ENCODE results near the gene TNRC18. TPM values are rescaled to one million over a fixed set of nuclear protein-coding genes. Genes with fewer than 3 reads are reported as not detected.
"Not testable (repeated sequence)": the region's sequence is repeated elsewhere in the genome, so short reads cannot be mapped to it uniquely, and the experiment has no call there.

TNRC18 gene
- total and polyA plus RNA-seq, 4 experiments from 2014 or later = 0.11 to 48.9 (median 24.5) TPM

DNA sequence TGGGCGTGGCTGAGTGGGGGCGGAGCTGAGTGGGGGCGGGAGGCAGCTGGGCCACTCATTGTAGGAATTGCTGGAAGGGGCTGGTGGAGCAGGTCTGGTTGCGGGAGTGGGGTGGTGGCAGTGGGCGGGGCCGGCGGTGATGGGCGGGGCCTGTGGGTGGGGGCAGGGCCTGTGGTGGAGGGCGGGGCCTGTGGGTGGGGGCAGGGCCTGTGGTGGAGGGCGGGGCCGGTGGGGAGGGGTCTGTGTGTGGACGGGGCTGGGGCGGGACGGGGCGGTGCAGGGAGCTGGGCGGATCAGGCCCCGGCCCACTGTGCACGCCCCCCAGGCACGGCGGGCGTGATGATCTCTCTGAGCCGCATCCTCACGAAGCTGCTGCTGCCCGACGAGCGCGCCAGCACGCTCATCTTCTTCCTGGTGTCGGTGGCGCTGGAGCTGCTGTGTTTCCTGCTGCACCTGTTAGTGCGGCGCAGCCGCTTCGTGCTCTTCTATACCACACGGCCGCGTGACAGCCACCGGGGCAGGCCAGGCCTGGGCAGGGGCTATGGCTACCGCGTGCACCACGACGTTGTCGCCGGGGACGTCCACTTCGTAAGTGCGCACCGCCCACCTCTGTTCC lies 126.9 kb downstream of the TNRC18 start:
- peaks cover 14% of the 10 kb centered on the region for H3K4me1 ChIP-seq (ENCODE audit: insufficient read depth, low read length)
- intact Hi-C loops (cut with micrococcal nuclease) = loop anchor here (1.0 kb wide), 1 partner anchor 106 kb away; the partner anchor contains the start of gene WIPI2
- no peak overlapping the region for H3K27ac ChIP-seq (ENCODE audit: low read depth, low read length)
- peaks cover 10 to 13% (median 10%) of the 10 kb centered on the region in 4 donors for H3K4me1 Mint-ChIP-seq
- H3K36me3 ChIP-seq (ENCODE audit: insufficient read depth, low read length) = no peaks in the 10 kb centered on the region
- CTCF ChIA-PET (ENCODE audit: partially characterized antibody) = interaction anchor here (1.0 kb wide), 1 partner anchor 56 kb away, joined by 3 read pairs; no protein-coding TSS in a partner anchor
- peak overlapping the region in 1 of 2 donors; percentile 44 for H3K4me3 ChIP-seq (ENCODE audit: low read length in 2 of 2)
- H3K9me3 Mint-ChIP-seq = peaks cover 0 to 24% (median 7%) of the 10 kb centered on the region in 8 donors
- peaks cover 0 to 2% of the 10 kb centered on the region in 2 donors for H3K27me3 Mint-ChIP-seq
- peak overlapping the region in 6 of 7 donors; percentile 65 to 95 (median 80) for H3K27ac Mint-ChIP-seq
- no peaks in the 10 kb centered on the region for H3K9me3 ChIP-seq (ENCODE audit: control insufficient read depth in 1 of 2, low read length in 2 of 2)
- no peaks in the 10 kb centered on the region for H3K27me3 ChIP-seq (ENCODE audit: insufficient read depth, low read length)
- H3K36me3 Mint-ChIP-seq = no peaks in the 10 kb centered on the region
- DNase-seq = peak; percentile 74 to 85 (median 80)
- peak overlapping the region; percentile 84 to 92 (median 87) for H3K4me3 Mint-ChIP-seq
- POLR2A ChIA-PET (ENCODE audit: partially characterized antibody) = no interaction called here

DNA sequence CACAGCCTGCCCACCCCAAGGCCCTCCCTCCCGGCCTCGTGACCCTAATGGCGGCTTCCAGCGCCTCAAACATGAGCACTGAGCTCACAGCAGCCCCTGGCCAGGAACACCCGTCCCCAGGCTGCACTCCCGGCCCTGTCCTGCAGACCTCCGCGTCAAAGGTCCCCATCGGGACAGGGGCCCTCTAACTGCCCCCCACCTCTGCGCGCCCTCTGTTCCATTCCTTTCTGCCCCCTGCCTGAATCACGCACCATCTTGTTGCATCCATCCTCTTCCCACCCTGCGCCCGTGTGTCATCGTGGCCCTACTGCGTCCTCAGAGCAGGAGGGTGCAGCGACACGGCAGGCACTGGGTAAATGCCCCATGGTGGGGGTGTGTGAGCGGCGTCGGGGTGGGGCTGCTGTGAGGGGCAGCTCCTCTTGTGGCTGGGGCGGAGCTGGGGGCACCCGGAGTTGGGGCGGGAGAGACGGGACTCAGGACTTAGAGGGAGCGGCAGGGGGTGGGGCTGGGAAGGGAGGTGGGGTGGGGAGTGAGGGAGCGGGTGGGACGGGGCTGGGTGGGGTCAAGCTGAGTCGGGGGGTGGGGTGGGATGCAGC lies 127.5 kb downstream of the TNRC18 start:
- H3K9me3 ChIP-seq (ENCODE audit: control insufficient read depth in 1 of 2, low read length in 2 of 2) = no peaks in the 10 kb centered on the region
- intact Hi-C loops (cut with micrococcal nuclease) = loop anchor here (1.0 kb wide), 1 partner anchor 106 kb away; the partner anchor contains the start of gene WIPI2

DNA sequence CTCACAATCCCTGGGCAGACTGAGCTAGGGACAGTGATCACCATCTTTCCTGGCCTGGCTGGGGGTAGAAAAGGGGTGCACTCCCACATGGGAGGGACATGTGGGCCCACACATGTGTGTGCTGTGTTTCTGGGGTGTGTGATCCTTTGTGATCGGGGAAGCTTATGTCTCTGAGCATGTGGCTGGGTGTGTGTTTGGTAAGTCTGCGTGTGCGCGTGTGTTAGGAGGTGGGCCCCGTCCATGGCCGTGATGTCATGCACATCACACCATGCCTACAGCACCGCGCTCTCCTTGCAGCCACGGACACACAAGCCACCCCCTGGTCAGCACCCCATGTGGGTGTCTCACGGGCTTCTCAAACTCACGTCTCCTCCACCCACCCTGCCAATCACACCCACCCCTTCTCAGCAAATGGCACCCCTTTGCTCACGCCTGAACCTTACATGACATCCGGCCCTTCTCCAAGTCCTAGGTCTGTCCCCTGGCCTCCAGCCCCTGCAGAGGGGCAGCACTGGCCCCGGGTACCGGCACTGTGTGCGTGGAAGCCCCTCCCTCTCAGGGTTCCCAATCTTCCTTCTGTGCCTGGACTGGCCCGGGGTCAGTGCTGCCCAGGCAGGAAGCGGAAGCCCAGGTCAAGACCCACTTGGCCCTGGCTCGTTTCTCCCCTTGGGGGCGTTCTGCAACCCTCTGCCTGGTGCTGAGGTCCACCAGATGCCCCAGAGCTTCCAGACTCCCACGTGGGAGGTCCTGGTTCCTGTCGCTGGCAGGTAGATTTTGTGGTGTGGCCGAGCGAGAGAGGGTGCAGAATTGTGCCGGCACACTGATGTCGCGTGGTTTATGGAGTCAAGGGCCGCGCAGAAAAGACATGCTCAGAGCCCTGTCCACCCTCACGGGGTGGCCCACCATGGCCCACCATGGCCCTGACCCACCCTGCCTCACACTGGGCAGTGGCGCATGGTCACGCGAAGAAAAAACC lies 128.3 kb downstream of the TNRC18 start:
- Histone ChIP-seq H3K27ac (ENCODE audit: low read depth, low read length) (no peak overlapping the region), H3K4me1 (ENCODE audit: insufficient read depth, low read length) (peaks cover 14% of the 10 kb centered on the region), H3K4me3 (ENCODE audit: low read length in 2 of 2) (no peak overlapping the region), H3K27me3 (ENCODE audit: insufficient read depth, low read length) (no peaks in the 10 kb centered on the region), H3K9me3 (ENCODE audit: control insufficient read depth in 1 of 2, low read length in 2 of 2) (no peaks in the 10 kb centered on the region), H3K36me3 (ENCODE audit: insufficient read depth, low read length) (no peaks in the 10 kb centered on the region)
- peaks cover 10 to 13% (median 10%) of the 10 kb centered on the region in 4 donors for H3K4me1 Mint-ChIP-seq
- intact Hi-C loops (cut with micrococcal nuclease) = loop anchor here (1.0 kb wide), 1 partner anchor 105 kb away; the partner anchor contains the start of gene WIPI2
- H3K36me3 Mint-ChIP-seq = no peaks in the 10 kb centered on the region
- peaks cover 0 to 24% (median 7%) of the 10 kb centered on the region in 8 donors for H3K9me3 Mint-ChIP-seq
- CTCF ChIA-PET (ENCODE audit: partially characterized antibody) = interaction anchor here (0.6 kb wide), 1 partner anchor 250 kb away, joined by 3 read pairs; no protein-coding TSS in a partner anchor
- H3K27ac Mint-ChIP-seq = peak overlapping the region in 3 of 7 donors; percentile 44 to 75 (median 66)
- POLR2A ChIA-PET (ENCODE audit: partially characterized antibody) = no interaction called here
- DNase-seq = no peak
- peak overlapping the region in 5 of 8 donors; percentile 64 to 75 (median 66) for H3K4me3 Mint-ChIP-seq
- peaks cover 0 to 3% of the 10 kb centered on the region in 2 donors for H3K27me3 Mint-ChIP-seq

More for the DNA sequence above, 127.5 kb downstream of the TNRC18 start:
- Histone ChIP-seq H3K4me1 (ENCODE audit: insufficient read depth, low read length) (peaks cover 14% of the 10 kb centered on the region), H3K4me3 (ENCODE audit: low read length in 2 of 2) (no peak overlapping the region), H3K27ac (ENCODE audit: low read depth, low read length) (no peak overlapping the region), H3K36me3 (ENCODE audit: insufficient read depth, low read length) (no peaks in the 10 kb centered on the region), H3K27me3 (ENCODE audit: insufficient read depth, low read length) (no peaks in the 10 kb centered on the region)
- H3K36me3 Mint-ChIP-seq = no peaks in the 10 kb centered on the region
- peaks cover 0 to 24% (median 7%) of the 10 kb centered on the region in 8 donors for H3K9me3 Mint-ChIP-seq
- peak overlapping the region in 7 of 8 donors; percentile 55 to 75 (median 66) for H3K4me3 Mint-ChIP-seq
- peaks cover 0 to 3% of the 10 kb centered on the region in 2 donors for H3K27me3 Mint-ChIP-seq
- DNase-seq = peak in 3 of 5 donors; percentile 13 to 53 (median 22)
- ChIA-PET CTCF (ENCODE audit: partially characterized antibody) (interaction anchor here (1.0 kb wide), 1 partner anchor 56 kb away, joined by 3 read pairs; no protein-coding TSS in a partner anchor), POLR2A (ENCODE audit: partially characterized antibody) (no interaction called here)
- peaks cover 10 to 13% (median 10%) of the 10 kb centered on the region in 4 donors for H3K4me1 Mint-ChIP-seq
- peak overlapping the region in 4 of 7 donors; percentile 44 to 66 (median 55) for H3K27ac Mint-ChIP-seq

DNA sequence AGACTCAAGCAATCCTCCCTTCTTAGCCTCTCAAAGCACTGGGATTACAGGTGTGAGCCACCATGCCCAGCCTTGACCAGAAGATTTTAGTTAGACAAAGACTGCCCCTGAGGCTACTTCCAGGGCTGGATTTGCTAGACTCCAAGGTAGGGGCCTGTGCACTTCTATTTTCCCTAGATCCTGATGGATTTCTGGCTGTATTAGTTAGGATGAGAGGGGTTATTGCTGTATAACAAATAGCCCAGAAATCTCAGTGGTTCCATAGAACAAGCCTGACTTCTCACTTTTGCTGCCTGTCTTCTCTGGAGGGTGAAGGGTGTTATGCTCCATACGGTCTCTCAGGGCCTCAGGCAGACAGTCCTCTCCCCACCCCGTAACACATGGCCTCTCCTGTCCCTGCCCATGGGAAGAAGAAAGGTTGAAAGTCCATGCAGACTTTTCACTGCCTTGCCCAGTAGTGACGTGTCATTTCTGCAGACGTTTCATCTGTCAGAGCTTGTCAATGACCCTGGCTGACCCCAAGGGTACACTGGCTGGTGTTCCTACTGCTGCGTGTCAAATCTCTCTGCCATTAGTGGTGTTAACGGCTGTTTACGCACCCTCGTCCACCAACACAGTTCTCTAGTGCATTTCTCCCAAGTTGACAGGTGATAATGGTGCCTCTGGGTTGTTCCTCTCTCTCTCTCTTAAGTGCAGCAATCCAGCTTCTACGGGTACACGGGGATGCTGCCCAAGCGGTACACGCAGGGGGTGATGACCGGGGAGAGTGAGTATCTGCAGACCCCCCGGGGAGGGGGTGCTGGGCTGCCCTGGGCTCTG lies 129.3 kb downstream of the TNRC18 start:
- Histone ChIP-seq H3K27me3 (ENCODE audit: insufficient read depth, low read length) (no peaks in the 10 kb centered on the region), H3K36me3 (ENCODE audit: insufficient read depth, low read length) (no peaks in the 10 kb centered on the region), H3K4me1 (ENCODE audit: insufficient read depth, low read length) (peaks cover 14% of the 10 kb centered on the region), H3K9me3 (ENCODE audit: control insufficient read depth in 1 of 2, low read length in 2 of 2) (no peaks in the 10 kb centered on the region), H3K4me3 (ENCODE audit: low read length in 2 of 2) (no peak overlapping the region), H3K27ac (ENCODE audit: low read depth, low read length) (no peak overlapping the region)
- peak overlapping the region in 4 of 7 donors; percentile 18 to 75 (median 46) for H3K27ac Mint-ChIP-seq
- H3K9me3 Mint-ChIP-seq = peaks cover 0 to 24% (median 7%) of the 10 kb centered on the region in 8 donors
- peaks cover 10 to 13% (median 10%) of the 10 kb centered on the region in 4 donors for H3K4me1 Mint-ChIP-seq
- DNase-seq = no peak
- H3K4me3 Mint-ChIP-seq = no peak overlapping the region
- intact Hi-C loops (cut with micrococcal nuclease) = no loop called here
- no peaks in the 10 kb centered on the region for H3K36me3 Mint-ChIP-seq
- peaks cover 0 to 3% of the 10 kb centered on the region in 2 donors for H3K27me3 Mint-ChIP-seq
- CTCF ChIA-PET (ENCODE audit: partially characterized antibody) = interaction anchor here (0.6 kb wide), 1 partner anchor 251 kb away, joined by 3 read pairs; no protein-coding TSS in a partner anchor
- POLR2A ChIA-PET (ENCODE audit: partially characterized antibody) = no interaction called here

DNA sequence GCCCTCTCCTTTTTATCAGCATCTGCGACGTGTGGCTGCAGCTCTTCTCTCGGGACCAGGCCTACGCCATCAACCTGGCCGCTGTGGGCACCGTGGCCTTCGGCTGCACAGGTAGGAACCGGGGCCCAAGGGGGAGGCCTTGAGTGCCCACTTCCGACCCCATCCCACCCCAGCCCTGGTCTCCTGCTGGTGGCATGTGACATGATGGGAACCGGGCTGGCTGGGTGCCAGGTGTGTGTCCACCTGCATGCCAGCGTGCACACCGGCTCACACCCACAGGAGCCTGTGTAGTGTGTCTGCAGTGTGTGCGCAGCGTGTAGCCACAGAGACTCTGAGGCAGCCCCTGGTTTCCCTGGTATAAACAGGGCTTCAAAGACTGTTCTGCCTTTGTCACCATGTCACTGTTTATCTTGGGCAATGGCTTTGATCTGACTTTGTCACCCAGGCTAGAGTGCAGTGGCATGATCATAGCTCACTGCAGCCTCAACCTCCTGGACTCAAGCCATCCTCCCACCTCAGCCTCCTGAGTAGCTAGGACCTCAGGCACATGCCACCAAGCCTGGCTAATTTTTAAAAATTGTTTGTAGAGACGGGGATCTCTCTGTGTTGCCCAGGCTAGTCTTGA lies 131.8 kb downstream of the TNRC18 start:
- H3K4me1 ChIP-seq (ENCODE audit: insufficient read depth, low read length); POLR2A ChIA-PET (ENCODE audit: partially characterized antibody): not testable (repeated sequence)

DNA sequence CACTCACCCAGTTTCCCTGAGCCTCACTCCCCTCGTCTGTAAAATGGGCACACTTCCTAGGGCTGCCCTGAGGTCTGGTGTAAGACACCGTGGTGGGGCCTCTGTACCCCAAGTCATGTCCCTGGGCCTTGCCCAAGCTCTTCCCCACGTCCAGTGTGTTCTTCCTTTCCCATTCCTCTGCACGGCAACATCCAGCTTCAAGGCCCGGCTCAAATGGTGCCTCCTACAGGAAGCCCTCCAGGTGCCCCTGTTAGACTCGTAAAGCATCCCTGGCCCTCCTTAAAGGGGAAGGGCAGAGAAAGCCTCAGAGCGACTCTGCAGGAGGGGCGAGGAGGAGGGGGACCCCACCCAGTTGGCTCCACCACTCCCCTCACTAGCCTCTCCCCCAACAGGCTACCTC lies 132.3 kb downstream of the TNRC18 start:
- H3K9me3 Mint-ChIP-seq = peaks cover 0 to 20% (median 7%) of the 10 kb centered on the region in 8 donors
- CTCF ChIA-PET (ENCODE audit: partially characterized antibody) = no interaction called here
- Histone ChIP-seq H3K36me3 (ENCODE audit: insufficient read depth, low read length) (no peaks in the 10 kb centered on the region), H3K9me3 (ENCODE audit: control insufficient read depth in 1 of 2, low read length in 2 of 2) (no peaks in the 10 kb centered on the region), H3K27ac (ENCODE audit: low read depth, low read length) (no peak overlapping the region), H3K4me1 (ENCODE audit: insufficient read depth, low read length) (no peaks in the 10 kb centered on the region), H3K4me3 (ENCODE audit: low read length in 2 of 2) (no peak overlapping the region), H3K27me3 (ENCODE audit: insufficient read depth, low read length) (no peaks in the 10 kb centered on the region)
- no peak for DNase-seq
- H3K4me3 Mint-ChIP-seq = no peak overlapping the region
- H3K27me3 Mint-ChIP-seq = peaks cover 0 to 9% of the 10 kb centered on the region in 2 donors
- intact Hi-C loops (cut with micrococcal nuclease) = no loop called here
- peaks cover 0 to 4% (median 1%) of the 10 kb centered on the region in 4 donors for H3K4me1 Mint-ChIP-seq
- H3K36me3 Mint-ChIP-seq = no peaks in the 10 kb centered on the region
- H3K27ac Mint-ChIP-seq = no peak overlapping the region
- POLR2A ChIA-PET (ENCODE audit: partially characterized antibody) = no interaction called here

More for the DNA sequence above, 131.8 kb downstream of the TNRC18 start:
- H3K4me3 Mint-ChIP-seq; intact Hi-C loops (cut with micrococcal nuclease); H3K36me3 Mint-ChIP-seq; H3K27me3 Mint-ChIP-seq; H3K27me3 ChIP-seq (ENCODE audit: insufficient read depth, low read length); H3K27ac Mint-ChIP-seq; CTCF ChIA-PET (ENCODE audit: partially characterized antibody); H3K4me3 ChIP-seq (ENCODE audit: low read length in 2 of 2); H3K36me3 ChIP-seq (ENCODE audit: insufficient read depth, low read length); DNase-seq; H3K9me3 ChIP-seq (ENCODE audit: control insufficient read depth in 1 of 2, low read length in 2 of 2); H3K27ac ChIP-seq (ENCODE audit: low read depth, low read length); H3K4me1 Mint-ChIP-seq: not testable (repeated sequence)
- H3K9me3 Mint-ChIP-seq = peaks cover 0 to 20% (median 7%) of the 10 kb centered on the region in 8 donors

Measured in CD4-positive, alpha-beta memory T cell (primary cell).